ENCODE measurements around the gene BTBD17. TPM values are rescaled to one million over a fixed set of nuclear protein-coding genes. Genes with fewer than 3 reads are reported as not detected.

BTBD17 gene
- total and polyA plus RNA-seq, 10 of the 15 experiments (the other 5 are each of a cell fraction or from before 2014, with no cell fraction given): not detected

DNA sequence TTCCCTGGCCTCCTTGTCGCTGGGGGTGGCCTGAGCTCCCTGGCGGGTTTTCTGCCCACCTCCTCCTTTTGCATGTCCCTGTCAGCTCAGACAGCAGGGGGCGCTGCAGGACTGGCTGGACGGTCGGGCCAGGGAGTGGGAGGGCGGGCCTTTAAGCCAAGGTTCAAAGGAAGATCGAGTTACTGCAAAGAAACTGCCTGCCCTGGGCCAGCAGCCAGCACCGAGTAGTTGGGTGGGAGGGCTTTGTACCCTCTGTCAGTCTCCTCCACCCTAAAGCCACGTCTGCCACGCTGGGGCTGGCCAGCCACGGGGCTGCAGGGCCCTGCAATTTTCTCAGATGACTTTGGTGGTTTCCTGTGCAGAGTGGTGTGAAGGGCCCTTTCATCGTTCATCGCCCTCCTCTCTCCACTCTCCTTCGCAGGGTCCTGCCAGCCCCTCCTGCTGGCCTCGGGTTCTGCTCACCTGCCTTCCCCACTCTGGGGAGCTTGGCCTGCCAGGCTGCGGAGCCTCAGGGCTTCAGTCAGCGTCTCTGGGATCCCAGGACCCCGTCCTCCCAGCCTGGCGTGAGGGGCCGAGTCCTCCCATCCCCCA, 17.9 kb upstream of the BTBD17 start (continued):
- TF ChIP-seq ZZZ3 (IDR thresholded peaks at IDR 0.05; ENCODE audit: control insufficient read depth, insufficient read length, low read depth) (no peak), SRF (IDR thresholded peaks at IDR 0.05; ENCODE audit: low read depth in 2 of 2, low read length in 2 of 2) (no peak), ETV6 (conservative IDR thresholded peaks at IDR 0.05 in 1 of 2, IDR thresholded peaks at IDR 0.05 in 1 of 2; ENCODE audit: borderline replicate concordance in 1 of 2, low read depth in 1 of 2) (no peak), BHLHE40 (IDR thresholded peaks at IDR 0.05; ENCODE audit: borderline replicate concordance in 1 of 2, low read depth in 2 of 2, low read length in 1 of 2) (0 out of 4 replicates have a peak, but pooled peaks of 1 of the 2 experiments have one; percentile 17), ZNF687 (IDR thresholded peaks at IDR 0.05) (no peak), WRNIP1 (IDR thresholded peaks at IDR 0.05; ENCODE audit: borderline replicate concordance, low read depth, low read length) (no peak), LARP7 (IDR thresholded peaks at IDR 0.05) (no peak), EED (IDR thresholded peaks at IDR 0.05; ENCODE audit: low read depth) (no peak), ESRRA (IDR thresholded peaks at IDR 0.05; ENCODE audit: low read length) (no peak), NFIC (IDR thresholded peaks at IDR 0.05; ENCODE audit: low read depth, low read length) (no peak), RFX5 (IDR thresholded peaks at IDR 0.05; ENCODE audit: low read depth, low read length) (no peak), ZNF274 (IDR thresholded peaks at IDR 0.05; ENCODE audit: insufficient read depth, insufficient read length) (no peak), STAT1 (conservative IDR thresholded peaks at IDR 0.05) (no peak), RAD21 (IDR thresholded peaks at IDR 0.05; ENCODE audit: insufficient read depth, low read depth, low read length) (peak; percentile 99), RB1 (IDR thresholded peaks at IDR 0.05; ENCODE audit: borderline replicate concordance) (0 out of 2 replicates have a peak, but pooled peaks have one; percentile 31), RCOR1 (conservative IDR thresholded peaks at IDR 0.05; ENCODE audit: low read depth, low read length) (no peak)
- TF ChIP-seq, protein P1, sequence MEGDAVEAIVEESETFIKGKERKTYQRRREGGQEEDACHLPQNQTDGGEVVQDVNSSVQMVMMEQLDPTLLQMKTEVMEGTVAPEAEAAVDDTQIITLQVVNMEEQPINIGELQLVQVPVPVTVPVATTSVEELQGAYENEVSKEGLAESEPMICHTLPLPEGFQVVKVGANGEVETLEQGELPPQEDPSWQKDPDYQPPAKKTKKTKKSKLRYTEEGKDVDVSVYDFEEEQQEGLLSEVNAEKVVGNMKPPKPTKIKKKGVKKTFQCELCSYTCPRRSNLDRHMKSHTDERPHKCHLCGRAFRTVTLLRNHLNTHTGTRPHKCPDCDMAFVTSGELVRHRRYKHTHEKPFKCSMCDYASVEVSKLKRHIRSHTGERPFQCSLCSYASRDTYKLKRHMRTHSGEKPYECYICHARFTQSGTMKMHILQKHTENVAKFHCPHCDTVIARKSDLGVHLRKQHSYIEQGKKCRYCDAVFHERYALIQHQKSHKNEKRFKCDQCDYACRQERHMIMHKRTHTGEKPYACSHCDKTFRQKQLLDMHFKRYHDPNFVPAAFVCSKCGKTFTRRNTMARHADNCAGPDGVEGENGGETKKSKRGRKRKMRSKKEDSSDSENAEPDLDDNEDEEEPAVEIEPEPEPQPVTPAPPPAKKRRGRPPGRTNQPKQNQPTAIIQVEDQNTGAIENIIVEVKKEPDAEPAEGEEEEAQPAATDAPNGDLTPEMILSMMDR (IDR thresholded peaks at IDR 0.05 in 2 of 3, conservative IDR thresholded peaks at IDR 0.05 in 1 of 3; ENCODE audit: control insufficient read depth in 2 of 3, extremely low read depth in 1 of 3, insufficient read depth in 1 of 3, low read depth in 3 of 3, low read length in 3 of 3): peak; percentile 81 to 97 (median 94); a peak in 5 of 6 replicates
- TF ChIP-seq, protein P2, sequence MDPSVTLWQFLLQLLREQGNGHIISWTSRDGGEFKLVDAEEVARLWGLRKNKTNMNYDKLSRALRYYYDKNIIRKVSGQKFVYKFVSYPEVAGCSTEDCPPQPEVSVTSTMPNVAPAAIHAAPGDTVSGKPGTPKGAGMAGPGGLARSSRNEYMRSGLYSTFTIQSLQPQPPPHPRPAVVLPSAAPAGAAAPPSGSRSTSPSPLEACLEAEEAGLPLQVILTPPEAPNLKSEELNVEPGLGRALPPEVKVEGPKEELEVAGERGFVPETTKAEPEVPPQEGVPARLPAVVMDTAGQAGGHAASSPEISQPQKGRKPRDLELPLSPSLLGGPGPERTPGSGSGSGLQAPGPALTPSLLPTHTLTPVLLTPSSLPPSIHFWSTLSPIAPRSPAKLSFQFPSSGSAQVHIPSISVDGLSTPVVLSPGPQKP (IDR thresholded peaks at IDR 0.05; ENCODE audit: low read depth, low read length): no peak
- TF ChIP-seq, protein P3, sequence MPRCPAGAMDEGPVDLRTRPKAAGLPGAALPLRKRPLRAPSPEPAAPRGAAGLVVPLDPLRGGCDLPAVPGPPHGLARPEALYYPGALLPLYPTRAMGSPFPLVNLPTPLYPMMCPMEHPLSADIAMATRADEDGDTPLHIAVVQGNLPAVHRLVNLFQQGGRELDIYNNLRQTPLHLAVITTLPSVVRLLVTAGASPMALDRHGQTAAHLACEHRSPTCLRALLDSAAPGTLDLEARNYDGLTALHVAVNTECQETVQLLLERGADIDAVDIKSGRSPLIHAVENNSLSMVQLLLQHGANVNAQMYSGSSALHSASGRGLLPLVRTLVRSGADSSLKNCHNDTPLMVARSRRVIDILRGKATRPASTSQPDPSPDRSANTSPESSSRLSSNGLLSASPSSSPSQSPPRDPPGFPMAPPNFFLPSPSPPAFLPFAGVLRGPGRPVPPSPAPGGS (IDR thresholded peaks at IDR 0.05; ENCODE audit: borderline replicate concordance, insufficient read depth, low read depth, low read length, poor library complexity, severe bottlenecking): no peak
- TF ChIP-seq, protein P4, sequence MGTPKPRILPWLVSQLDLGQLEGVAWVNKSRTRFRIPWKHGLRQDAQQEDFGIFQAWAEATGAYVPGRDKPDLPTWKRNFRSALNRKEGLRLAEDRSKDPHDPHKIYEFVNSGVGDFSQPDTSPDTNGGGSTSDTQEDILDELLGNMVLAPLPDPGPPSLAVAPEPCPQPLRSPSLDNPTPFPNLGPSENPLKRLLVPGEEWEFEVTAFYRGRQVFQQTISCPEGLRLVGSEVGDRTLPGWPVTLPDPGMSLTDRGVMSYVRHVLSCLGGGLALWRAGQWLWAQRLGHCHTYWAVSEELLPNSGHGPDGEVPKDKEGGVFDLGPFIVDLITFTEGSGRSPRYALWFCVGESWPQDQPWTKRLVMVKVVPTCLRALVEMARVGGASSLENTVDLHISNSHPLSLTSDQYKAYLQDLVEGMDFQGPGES (IDR thresholded peaks at IDR 0.05): no peak

All from GM12878 (cell line).